Measurements from ENCODE around the gene WDR90.

Gene WDR90

GRCh38 chr16:678209-678857 lies 29.2 kb downstream of the WDR90 start:
- Histone ChIP-seq H3K36me3 (ENCODE audit: control insufficient read depth, insufficient read depth, low read length) (peaks cover 15% of the 10 kb centered on the region), H3K9ac (ENCODE audit: low read length) (no peak overlapping the region), H3K27me3 (ENCODE audit: control insufficient read depth, insufficient read depth, low read length) (no peaks in the 10 kb centered on the region), H3K4me1 (ENCODE audit: control insufficient read depth, insufficient read depth, low read length) (peaks cover 16% of the 10 kb centered on the region), H3K4me3 (ENCODE audit: low read length) (no peak overlapping the region), H3K27ac (ENCODE audit: low read depth, low read length) (no peak overlapping the region)

- Histone ChIP-seq H3K27ac (ENCODE audit: low read depth, low read length) (peak overlapping the region; percentile 70), H3K4me1 (ENCODE audit: control insufficient read depth, insufficient read depth, low read length) (peaks cover 19% of the 10 kb centered on the region), H3K27me3 (ENCODE audit: control insufficient read depth, insufficient read depth, low read length) (no peaks in the 10 kb centered on the region)
Measured at GRCh38 chr16:678858-679813, 30.0 kb downstream of the WDR90 start.

GRCh38 chr16:679814-680624 lies 30.9 kb downstream of the WDR90 start, which contains the start of gene STUB1:
Gene STUB1, plus strand, starts transcription at chr16:680410. Its CDS starts 116 bp downstream, at chr16:680526.
- Histone ChIP-seq H3K4me3 (ENCODE audit: low read length) (peak within 1 kb of the TSS; percentile 77), H3K4me1 (ENCODE audit: control insufficient read depth, insufficient read depth, low read length) (peaks cover 18% of the 10 kb centered on the region), H3K9ac (ENCODE audit: low read length) (peak within 1 kb of the TSS; percentile 75), H3K27ac (ENCODE audit: low read depth, low read length) (peak within 1 kb of the TSS; percentile 82), H3K36me3 (ENCODE audit: control insufficient read depth, insufficient read depth, low read length) (peaks cover 15% of the 10 kb centered on the region), H3K27me3 (ENCODE audit: control insufficient read depth, insufficient read depth, low read length) (no peaks in the 10 kb centered on the region)

More at GRCh38 chr16:678858-679813, 30.0 kb downstream of the WDR90 start:
- Histone ChIP-seq H3K36me3 (ENCODE audit: control insufficient read depth, insufficient read depth, low read length) (peaks cover 15% of the 10 kb centered on the region), H3K4me3 (ENCODE audit: low read length) (peak overlapping the region; percentile 77), H3K9ac (ENCODE audit: low read length) (no peak overlapping the region)

- Histone ChIP-seq H3K9ac (ENCODE audit: low read length) (peak overlapping the region; percentile 75), H3K4me3 (ENCODE audit: low read length) (peak overlapping the region; percentile 66), H3K4me1 (ENCODE audit: control insufficient read depth, insufficient read depth, low read length) (peaks cover 15% of the 10 kb centered on the region), H3K27me3 (ENCODE audit: control insufficient read depth, insufficient read depth, low read length) (no peaks in the 10 kb centered on the region), H3K36me3 (ENCODE audit: control insufficient read depth, insufficient read depth, low read length) (peaks cover 15% of the 10 kb centered on the region), H3K27ac (ENCODE audit: low read depth, low read length) (peak overlapping the region; percentile 82)
Measured at GRCh38 chr16:680625-680945, 31.4 kb downstream of the WDR90 start.

GRCh38 chr16:680967-681745 lies 32.0 kb downstream of the WDR90 start:
- peak overlapping the region; percentile 66 for H3K4me3 ChIP-seq (ENCODE audit: low read length)
- peak overlapping the region; percentile 82 for H3K27ac ChIP-seq (ENCODE audit: low read depth, low read length)
- H3K27me3 ChIP-seq (ENCODE audit: control insufficient read depth, insufficient read depth, low read length), result no peaks in the 10 kb centered on the region
- peaks cover 15% of the 10 kb centered on the region for H3K36me3 ChIP-seq (ENCODE audit: control insufficient read depth, insufficient read depth, low read length)
- H3K9ac ChIP-seq (ENCODE audit: low read length), result peak overlapping the region; percentile 34
- H3K4me1 ChIP-seq (ENCODE audit: control insufficient read depth, insufficient read depth, low read length), result peaks cover 15% of the 10 kb centered on the region

- Histone ChIP-seq H3K27ac (ENCODE audit: low read depth, low read length) (no peak overlapping the region), H3K9ac (ENCODE audit: low read length) (no peak overlapping the region), H3K27me3 (ENCODE audit: control insufficient read depth, insufficient read depth, low read length) (no peaks in the 10 kb centered on the region), H3K4me1 (ENCODE audit: control insufficient read depth, insufficient read depth, low read length) (peaks cover 15% of the 10 kb centered on the region), H3K36me3 (ENCODE audit: control insufficient read depth, insufficient read depth, low read length) (peaks cover 15% of the 10 kb centered on the region), H3K4me3 (ENCODE audit: low read length) (peak overlapping the region; percentile 66)
Measured at GRCh38 chr16:681746-682427, 32.7 kb downstream of the WDR90 start.

GRCh38 chr16:682493-683395 lies 33.6 kb downstream of the WDR90 start:
- Histone ChIP-seq H3K4me1 (ENCODE audit: control insufficient read depth, insufficient read depth, low read length) (peaks cover 15% of the 10 kb centered on the region), H3K27ac (ENCODE audit: low read depth, low read length) (no peak overlapping the region), H3K36me3 (ENCODE audit: control insufficient read depth, insufficient read depth, low read length) (peaks cover 18% of the 10 kb centered on the region), H3K27me3 (ENCODE audit: control insufficient read depth, insufficient read depth, low read length) (no peaks in the 10 kb centered on the region), H3K9ac (ENCODE audit: low read length) (no peak overlapping the region), H3K4me3 (ENCODE audit: low read length) (no peak overlapping the region)

- Histone ChIP-seq H3K4me1 (ENCODE audit: control insufficient read depth, insufficient read depth, low read length) (peaks cover 15% of the 10 kb centered on the region), H3K36me3 (ENCODE audit: control insufficient read depth, insufficient read depth, low read length) (peaks cover 18% of the 10 kb centered on the region), H3K9ac (ENCODE audit: low read length) (peak overlapping the region; percentile 49), H3K4me3 (ENCODE audit: low read length) (peak overlapping the region; percentile 91), H3K27ac (ENCODE audit: low read depth, low read length) (peak overlapping the region; percentile 32), H3K27me3 (ENCODE audit: control insufficient read depth, insufficient read depth, low read length) (no peaks in the 10 kb centered on the region)
Measured at GRCh38 chr16:683396-684070, 34.4 kb downstream of the WDR90 start.

GRCh38 chr16:684071-684794 lies 35.1 kb downstream of the WDR90 start, which contains the start of gene JMJD8:
Gene JMJD8, minus strand, starts transcription at chr16:684334. Its CDS starts 15 bp downstream, at chr16:684319.
- peak within 1 kb of the TSS; percentile 49 for H3K9ac ChIP-seq (ENCODE audit: low read length)
- peaks cover 18% of the 10 kb centered on the region for H3K36me3 ChIP-seq (ENCODE audit: control insufficient read depth, insufficient read depth, low read length)
- peak within 1 kb of the TSS; percentile 66 for H3K27ac ChIP-seq (ENCODE audit: low read depth, low read length)
- H3K4me1 ChIP-seq (ENCODE audit: control insufficient read depth, insufficient read depth, low read length), result peaks cover 15% of the 10 kb centered on the region
- no peaks in the 10 kb centered on the region for H3K27me3 ChIP-seq (ENCODE audit: control insufficient read depth, insufficient read depth, low read length)
- H3K4me3 ChIP-seq (ENCODE audit: low read length), result peak within 1 kb of the TSS; percentile 91
